Measurements from ENCODE around the gene CRY1.

GRCh38 chr12:106947461-106947860 lies 145.9 kb downstream of the CRY1 start:
- TF ChIP-seq EP300 (IDR thresholded peaks at IDR 0.05) (no peak), CTCF (IDR thresholded peaks at IDR 0.05) (no peak), POLR2AphosphoS5 (IDR thresholded peaks at IDR 0.05) (no peak)
